Measurements from ENCODE around the gene AUTS2. TPM values are rescaled to one million over a fixed set of nuclear protein-coding genes. Genes with fewer than 3 reads are reported as not detected.

Gene AUTS2
- total and polyA plus RNA-seq, 9 of the 15 experiments (the other 6 are each of a cell fraction or from before 2014, with no cell fraction given) = 0.58 TPM; not detected in 8

GRCh38 chr7:70474639-70475234 lies 876.5 kb downstream of the AUTS2 start (continued):
- TF ChIP-seq ATF6 (CRISPR knock-in tag; IDR thresholded peaks at IDR 0.05) = no peak
- no peak for TF ChIP-seq CBX5 (IDR thresholded peaks at IDR 0.05; ENCODE audit: borderline replicate concordance, low read depth)
- TF ChIP-seq MAZ (CRISPR knock-in tag; conservative IDR thresholded peaks at IDR 0.05 in 1 of 2, IDR thresholded peaks at IDR 0.05 in 1 of 2) = no peak
- TF ChIP-seq ILK (tag; IDR thresholded peaks at IDR 0.05; ENCODE audit: borderline replicate concordance, low read depth) = no peak

GRCh38 chr7:70477036-70478010 lies 879.0 kb downstream of the AUTS2 start:
- no peak overlapping the region for H3K4me3 ChIP-seq
- in situ Hi-C loops (cut with MboI) (no loop called here), intact Hi-C loops (cut with micrococcal nuclease) (no loop called here)
- FAIRE-seq (no peak), DNase-seq (ENCODE audit: extremely low read depth in 1 of 4, low spot score in 3 of 4) (no peak), ATAC-seq (no peak)
- H3K4me2 ChIP-seq (ENCODE audit: insufficient read depth, low read length) = no peak overlapping the region
- H3K9me3 ChIP-seq (replicated peaks; ENCODE audit: control insufficient read depth, insufficient read depth, low read depth, low read length) = no peaks in the 10 kb centered on the region
- H3K9me1 ChIP-seq (ENCODE audit: control insufficient read depth, insufficient read depth, low read length) = peaks cover 3% of the 10 kb centered on the region
- no peaks in the 10 kb centered on the region for H3K79me2 ChIP-seq (ENCODE audit: control insufficient read depth, insufficient read depth, low read length)
- ChIA-PET POLR2A (no interaction called here), CTCF (ENCODE audit: low intra/inter-chr PET ratio) (no interaction called here)
- H4K20me1 ChIP-seq (replicated peaks; ENCODE audit: control insufficient read depth, insufficient read depth, low read length) = no peaks in the 10 kb centered on the region; the same call in 1 of the 2 replicates
- no peak overlapping the region for H3K9ac ChIP-seq (ENCODE audit: insufficient read depth in 1 of 2, low read depth in 2 of 2, low read length in 2 of 2)
- peaks cover 0 to 9% of the 10 kb centered on the region in 2 experiments; a peak in 2 of 5 replicates for H3K27me3 ChIP-seq (ENCODE audit: control insufficient read depth in 2 of 2, insufficient read depth in 2 of 2, low read length in 2 of 2)
- H3K4me1 ChIP-seq (replicated peaks in 1 of 2; ENCODE audit: control insufficient read depth in 2 of 2, insufficient read depth in 2 of 2, low read length in 2 of 2) = no peaks in the 10 kb centered on the region
- H3K36me3 ChIP-seq (ENCODE audit: control insufficient read depth, insufficient read depth, low read length) = no peaks in the 10 kb centered on the region
- no peak for TF ChIP-seq EWSR1 (IDR thresholded peaks at IDR 0.05; ENCODE audit: borderline replicate concordance, low read depth, partially characterized antibody)
- under 1% methylated on average over 7 of the region's 7 CpGs for WGBS (ENCODE audit: insufficient coverage, low coverage, missing lambda C conversion rate)
- no peak overlapping the region for H3K27ac ChIP-seq (ENCODE audit: extremely low read depth, low read depth, low read length)
- no TSS peak for BruUV-seq (replicated peaks)
- H2AFZ ChIP-seq (ENCODE audit: low read depth, low read length) = no peak overlapping the region
